HEK293 (cell line): ENCODE results near the gene ARHGAP35.
A peak's percentile ranks its signal among the peaks of the same experiment; 100 is the strongest.

Experiments used
- SETDB1 ChIP-seq: IDR thresholded peaks from one replicate; pipeline ENCODE4 v1.6.1; 2017; ENCODE audit warnings: mild to moderate bottlenecking, low read length, moderate library complexity, mixed read lengths; ENCODE audit not compliant: insufficient read length
- ZBTB20 ChIP-seq: fragments of 450-650 bp; formaldehyde crosslinking; IDR thresholded peaks from 2 replicates; pipeline ENCODE4 v1.5.1; 2016; ENCODE audit warnings: missing biosample characterization, missing genetic modification characterization
- ZNF529 ChIP-seq: fragments of 450-650 bp; formaldehyde crosslinking; IDR thresholded peaks from 2 replicates; pipeline ENCODE4 v1.5.1; 2017; ENCODE audit warnings: missing genetic modification characterization, missing biosample characterization; ENCODE audit not compliant: insufficient replicate concordance
- ZNF549 ChIP-seq: fragments of 450-650 bp; IDR thresholded peaks from 2 replicates; pipeline ENCODE4 v1.5.1; 2018; ENCODE audit warnings: missing biosample characterization, missing genetic modification characterization, mild to moderate bottlenecking, inconsistent platforms, moderate library complexity
- TF ChIP-seq, protein P1 (sequence below): fragments of 450-650 bp; formaldehyde crosslinking; IDR thresholded peaks from 2 replicates; pipeline ENCODE4 v1.5.1; 2016; ENCODE audit warnings: missing biosample characterization, missing genetic modification characterization
- TF ChIP-seq, protein P2 (sequence below): fragments of 450-650 bp; formaldehyde crosslinking; IDR thresholded peaks from 2 replicates; pipeline ENCODE4 v1.5.1; 2017; ENCODE audit warnings: missing biosample characterization, missing genetic modification characterization

DNA sequence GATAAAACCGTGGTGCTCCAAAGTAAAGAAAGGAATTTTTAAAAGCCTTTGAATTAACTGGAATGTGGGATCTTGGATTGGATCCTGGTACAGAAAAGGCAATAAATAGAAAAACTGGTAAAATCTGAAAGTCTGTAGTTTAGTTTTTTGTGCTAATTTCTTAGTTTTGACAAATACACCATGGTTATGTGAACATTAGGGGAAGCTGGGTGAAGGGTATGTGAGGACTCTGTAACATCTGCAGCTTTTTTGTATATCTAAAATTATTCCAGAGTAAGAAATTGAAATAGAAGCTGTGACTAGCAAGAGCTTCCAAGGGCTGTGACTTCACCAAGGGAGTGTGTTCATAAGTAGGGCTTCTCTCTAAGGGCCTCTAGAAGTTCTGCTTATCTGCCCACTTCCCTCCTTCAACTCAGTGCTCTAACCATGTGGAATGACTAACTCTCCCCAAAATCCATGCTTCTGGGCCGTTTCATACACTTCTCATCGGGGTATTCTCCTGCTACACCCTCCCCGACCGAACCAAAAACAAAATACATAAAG lies 26.5 kb downstream of the ARHGAP35 start:
- TF ChIP-seq ZBTB20 (tag by site-specific recombination): no peak
- TF ChIP-seq, protein P1, sequence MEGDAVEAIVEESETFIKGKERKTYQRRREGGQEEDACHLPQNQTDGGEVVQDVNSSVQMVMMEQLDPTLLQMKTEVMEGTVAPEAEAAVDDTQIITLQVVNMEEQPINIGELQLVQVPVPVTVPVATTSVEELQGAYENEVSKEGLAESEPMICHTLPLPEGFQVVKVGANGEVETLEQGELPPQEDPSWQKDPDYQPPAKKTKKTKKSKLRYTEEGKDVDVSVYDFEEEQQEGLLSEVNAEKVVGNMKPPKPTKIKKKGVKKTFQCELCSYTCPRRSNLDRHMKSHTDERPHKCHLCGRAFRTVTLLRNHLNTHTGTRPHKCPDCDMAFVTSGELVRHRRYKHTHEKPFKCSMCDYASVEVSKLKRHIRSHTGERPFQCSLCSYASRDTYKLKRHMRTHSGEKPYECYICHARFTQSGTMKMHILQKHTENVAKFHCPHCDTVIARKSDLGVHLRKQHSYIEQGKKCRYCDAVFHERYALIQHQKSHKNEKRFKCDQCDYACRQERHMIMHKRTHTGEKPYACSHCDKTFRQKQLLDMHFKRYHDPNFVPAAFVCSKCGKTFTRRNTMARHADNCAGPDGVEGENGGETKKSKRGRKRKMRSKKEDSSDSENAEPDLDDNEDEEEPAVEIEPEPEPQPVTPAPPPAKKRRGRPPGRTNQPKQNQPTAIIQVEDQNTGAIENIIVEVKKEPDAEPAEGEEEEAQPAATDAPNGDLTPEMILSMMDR (tag by site-specific recombination): no peak
- TF ChIP-seq, protein P2, sequence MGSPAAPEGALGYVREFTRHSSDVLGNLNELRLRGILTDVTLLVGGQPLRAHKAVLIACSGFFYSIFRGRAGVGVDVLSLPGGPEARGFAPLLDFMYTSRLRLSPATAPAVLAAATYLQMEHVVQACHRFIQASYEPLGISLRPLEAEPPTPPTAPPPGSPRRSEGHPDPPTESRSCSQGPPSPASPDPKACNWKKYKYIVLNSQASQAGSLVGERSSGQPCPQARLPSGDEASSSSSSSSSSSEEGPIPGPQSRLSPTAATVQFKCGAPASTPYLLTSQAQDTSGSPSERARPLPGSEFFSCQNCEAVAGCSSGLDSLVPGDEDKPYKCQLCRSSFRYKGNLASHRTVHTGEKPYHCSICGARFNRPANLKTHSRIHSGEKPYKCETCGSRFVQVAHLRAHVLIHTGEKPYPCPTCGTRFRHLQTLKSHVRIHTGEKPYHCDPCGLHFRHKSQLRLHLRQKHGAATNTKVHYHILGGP: no peak
- peak; percentile 99 for TF ChIP-seq ZNF529 (tag by site-specific recombination)
- no peak for TF ChIP-seq ZNF549 (tag by site-specific recombination)
- no peak for TF ChIP-seq SETDB1
